ENCODE data around the gene ABLIM3. TPM values are rescaled to one million over a fixed set of nuclear protein-coding genes. Genes with fewer than 3 reads are reported as not detected.

The ABLIM3 gene
- 87.7 TPM for total RNA-seq

GRCh38 chr5:149141224-149141956 lies at the start of gene ABLIM3:
TSS of gene ABLIM3 (plus strand) at chr5:149141493. CDS start at chr5:149142096, 603 bp downstream.
- ATAC-seq (peak; percentile 85), DNase-seq (ENCODE audit: low spot score) (peak; percentile 86)

- no peak for ATAC-seq
Observed at GRCh38 chr5:149093625-149094024, 47.7 kb upstream of the ABLIM3 start.

GRCh38 chr5:149094996-149095395 lies 46.3 kb upstream of the ABLIM3 start:
- DNase-seq (ENCODE audit: low spot score), result no peak
- ATAC-seq, result no peak

More at GRCh38 chr5:149093625-149094024, 47.7 kb upstream of the ABLIM3 start:
- DNase-seq (ENCODE audit: low spot score), result no peak

DNA sequence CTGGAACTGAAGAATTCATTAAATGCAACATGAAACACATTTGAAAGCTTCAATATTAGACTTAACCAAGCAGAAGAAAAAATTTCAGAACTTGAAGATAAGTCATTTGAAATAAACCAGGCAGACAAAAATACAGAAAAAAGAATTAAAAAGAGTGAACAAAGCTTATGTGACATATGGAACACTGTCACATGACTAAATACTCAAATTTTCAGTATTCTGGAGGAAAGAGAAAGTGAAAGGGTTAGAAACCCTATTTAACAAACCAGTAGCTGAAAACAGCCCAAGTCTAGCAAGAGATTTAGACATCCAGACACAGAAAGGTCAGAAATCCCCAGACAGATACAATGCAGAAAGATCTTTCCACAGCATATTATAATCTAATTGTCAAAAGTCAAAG lies 41.4 kb upstream of the ABLIM3 start:
- ATAC-seq (no peak), DNase-seq (ENCODE audit: low spot score) (no peak)

GRCh38 chr5:149100331-149100730 lies 41.0 kb upstream of the ABLIM3 start:
- ATAC-seq, result no peak
- no peak for DNase-seq (ENCODE audit: low spot score)

GRCh38 chr5:149108651-149109280 lies 32.5 kb upstream of the ABLIM3 start:
- no peak for ATAC-seq
- no peak for DNase-seq (ENCODE audit: low spot score)

GRCh38 chr5:149110406-149110805 lies 30.9 kb upstream of the ABLIM3 start:
- DNase-seq (ENCODE audit: low spot score), result no peak
- no peak for ATAC-seq

DNA sequence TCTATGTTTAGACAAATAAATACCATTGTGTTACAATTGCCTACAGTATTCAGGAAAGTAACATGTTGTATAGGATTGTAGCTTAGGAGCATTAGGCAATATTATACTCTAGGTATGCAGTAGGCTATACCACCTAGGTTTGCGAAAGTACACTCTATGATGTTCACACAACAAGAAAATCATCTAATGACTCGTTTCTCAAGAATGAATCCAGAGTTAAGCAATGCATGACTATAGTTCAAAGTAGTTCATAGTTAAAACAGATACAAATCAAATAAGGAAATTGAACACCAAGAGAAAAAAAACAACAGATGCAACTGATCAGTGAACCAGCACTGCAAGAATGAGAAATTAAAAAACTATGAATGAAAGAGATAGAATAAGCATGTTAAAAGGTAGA lies 27.6 kb upstream of the ABLIM3 start:
- ATAC-seq (no peak), DNase-seq (ENCODE audit: low spot score) (no peak)

GRCh38 chr5:149114403-149115312 lies 26.6 kb upstream of the ABLIM3 start:
- DNase-seq (ENCODE audit: low spot score), result peak; percentile 55
- peak; percentile 99 for ATAC-seq

- DNase-seq (ENCODE audit: low spot score) (no peak), ATAC-seq (no peak)
Observed at GRCh38 chr5:149117970-149118369, 23.3 kb upstream of the ABLIM3 start.

DNA sequence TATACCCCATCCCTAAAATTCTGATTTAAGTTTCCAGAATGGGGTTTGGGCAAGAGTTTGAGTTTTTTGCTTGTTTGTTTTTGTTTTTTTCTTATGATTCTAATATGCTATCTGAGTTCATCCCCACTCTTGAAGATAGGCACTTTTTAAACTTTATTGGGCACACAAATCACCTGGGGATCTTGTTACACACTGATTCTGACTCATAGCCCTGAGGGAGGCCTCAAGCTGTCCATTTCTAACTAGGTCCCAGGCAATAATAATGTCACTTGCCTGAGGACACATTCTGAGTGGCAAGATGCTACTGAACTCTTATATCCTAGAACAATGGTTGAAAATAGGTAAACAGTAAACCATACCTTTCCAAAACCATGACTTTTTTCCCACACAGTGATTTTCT lies 22.8 kb upstream of the ABLIM3 start:
- ATAC-seq (no peak), DNase-seq (ENCODE audit: low spot score) (no peak)

- DNase-seq (ENCODE audit: low spot score) (no peak), ATAC-seq (no peak)
Observed at GRCh38 chr5:149121145-149121544, 20.1 kb upstream of the ABLIM3 start.

GRCh38 chr5:149123211-149123610 lies 18.1 kb upstream of the ABLIM3 start:
- no peak for ATAC-seq
- DNase-seq (ENCODE audit: low spot score), result no peak

- ATAC-seq, result peak; percentile 88
- peak; percentile 59 for DNase-seq (ENCODE audit: low spot score)
Observed at GRCh38 chr5:149125386-149125891, 15.9 kb upstream of the ABLIM3 start.

DNA sequence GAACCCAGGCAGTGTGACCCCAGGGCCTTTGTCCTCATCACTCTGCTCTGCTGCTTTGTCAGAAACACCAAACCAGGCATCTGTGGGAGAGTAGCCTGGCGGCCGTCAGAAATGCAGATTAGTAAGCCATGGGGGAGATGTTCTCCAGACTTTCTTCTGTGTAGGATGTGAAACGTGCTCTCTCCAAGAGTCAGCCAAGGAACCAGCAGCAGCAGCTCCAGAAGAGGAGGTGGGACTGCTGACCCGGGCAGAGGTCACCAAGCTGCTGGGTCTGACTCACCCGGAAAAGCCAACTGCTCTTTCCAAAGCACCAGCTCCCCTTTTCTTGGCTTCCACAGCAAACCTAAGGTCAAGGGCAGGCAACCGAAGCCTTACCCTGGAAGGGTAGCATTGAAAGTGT lies 14.4 kb upstream of the ABLIM3 start:
- DNase-seq (ENCODE audit: low spot score) (no peak), ATAC-seq (no peak)

DNA sequence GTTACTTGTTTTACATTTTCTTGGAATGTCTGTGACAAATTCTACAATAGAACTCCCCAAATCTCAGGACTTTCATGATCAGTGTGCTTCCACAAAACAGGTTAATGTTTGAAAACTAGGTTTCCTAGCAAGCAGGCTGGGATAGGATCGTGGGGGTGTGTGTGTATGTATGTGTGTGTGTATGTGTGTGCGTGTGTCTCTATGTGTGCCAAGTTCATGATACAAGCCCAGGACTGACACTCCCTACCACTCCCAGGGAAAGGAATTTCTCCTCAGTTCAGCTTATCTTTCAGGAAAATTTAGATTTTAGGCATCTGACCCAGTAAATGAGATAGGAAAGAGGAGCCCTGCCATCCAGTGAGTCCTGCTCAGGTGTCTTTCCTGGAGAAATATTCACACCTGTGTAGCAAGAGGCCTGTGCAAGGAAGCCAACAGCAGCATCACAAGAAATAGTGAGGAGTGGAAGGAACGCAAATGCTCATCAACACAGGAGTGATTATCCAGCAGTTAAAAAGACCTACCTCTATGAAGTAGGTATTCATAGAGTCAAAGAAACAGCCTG lies 13.8 kb upstream of the ABLIM3 start:
- ATAC-seq, result no peak
- DNase-seq (ENCODE audit: low spot score), result no peak

DNA sequence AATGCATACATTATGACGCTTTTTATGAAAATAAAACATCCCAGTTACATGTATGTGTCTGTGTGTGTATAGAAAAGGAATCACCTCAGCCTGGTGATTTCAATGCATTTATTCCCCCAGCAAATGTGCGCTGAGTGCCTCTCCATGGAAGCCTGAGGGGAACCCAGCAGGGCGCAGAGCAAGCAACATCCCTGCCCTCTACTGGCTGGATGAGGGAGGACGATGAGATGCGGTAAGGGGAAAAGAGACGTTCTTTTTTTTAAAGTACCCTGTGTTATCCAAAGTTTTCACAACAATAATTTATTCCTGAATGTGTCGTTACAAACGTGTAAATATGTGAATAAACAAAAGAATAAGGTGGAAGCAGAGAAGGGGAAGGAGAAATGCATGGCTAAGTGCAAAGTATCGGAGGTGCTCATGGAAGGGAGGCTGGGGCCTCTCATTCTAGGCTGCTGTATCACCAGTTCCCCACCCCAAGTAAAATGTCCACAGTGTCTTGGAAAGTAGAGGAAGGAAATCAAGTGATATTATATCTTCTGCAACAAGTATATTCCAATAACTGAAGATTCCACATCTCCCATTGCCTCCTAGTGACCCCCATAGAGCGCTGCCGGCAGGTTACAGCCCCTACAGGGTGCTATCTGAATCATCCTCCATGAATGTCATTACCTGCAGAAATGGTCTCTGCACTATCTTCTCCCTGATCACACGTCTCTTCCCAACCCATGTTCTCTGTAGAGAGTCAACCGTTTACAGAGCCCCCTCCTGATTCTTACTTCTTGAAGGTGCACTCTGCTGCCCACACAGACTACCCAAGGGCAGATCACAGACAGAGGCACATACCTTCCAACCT lies 13.0 kb upstream of the ABLIM3 start:
- peak; percentile 68 for ATAC-seq
- DNase-seq (ENCODE audit: low spot score), result no peak

- DNase-seq (ENCODE audit: low spot score) (no peak), ATAC-seq (no peak)
Observed at GRCh38 chr5:149129181-149129580, 12.1 kb upstream of the ABLIM3 start.

DNA sequence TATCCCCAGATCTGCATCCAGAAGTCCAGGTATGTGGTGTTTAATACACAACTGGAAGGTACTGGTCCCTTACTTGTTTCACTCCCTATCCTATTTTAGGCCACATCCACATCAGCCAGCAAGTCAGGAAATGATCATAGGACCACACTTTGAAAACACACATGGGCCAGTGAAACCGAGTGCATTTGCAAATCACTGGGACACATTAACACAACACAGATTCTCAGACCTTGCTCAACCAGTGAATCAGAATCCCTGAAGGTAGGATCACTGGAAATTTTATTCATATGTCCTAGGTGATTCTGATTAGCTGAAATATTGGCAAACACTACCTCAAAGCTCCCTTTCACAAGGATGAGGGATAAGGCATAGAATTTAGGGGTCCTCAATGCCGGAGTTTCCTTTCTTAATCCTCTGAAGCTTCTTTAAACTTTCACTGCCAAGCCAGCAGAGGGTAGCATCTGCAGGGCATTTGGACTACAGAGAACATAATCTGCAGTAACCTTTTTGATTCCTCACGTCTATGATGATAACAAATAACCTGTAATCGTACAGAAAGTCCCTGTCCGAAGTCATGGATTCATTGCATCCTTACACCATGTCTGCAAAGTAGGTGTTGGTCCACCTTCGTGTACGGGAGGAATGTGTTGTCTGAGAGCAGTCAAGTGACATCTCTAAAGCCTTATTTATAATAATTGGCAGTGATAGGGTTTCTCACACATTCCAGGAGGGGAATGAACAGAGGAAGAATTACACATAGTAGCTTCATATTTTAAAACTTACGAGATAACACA lies 11.0 kb upstream of the ABLIM3 start:
- DNase-seq (ENCODE audit: low spot score) (no peak), ATAC-seq (peak; percentile 67)

Data from left lobe of liver (tissue), 2 donors.